Endodermal cell (in vitro differentiated cells): ENCODE measurements around the gene CLSTN1. TPM values are rescaled to one million over a fixed set of nuclear protein-coding genes. Genes with fewer than 3 reads are reported as not detected.

Source experiments
- DNase-seq: peaks from one replicate; pipeline ENCODE4 v3.0.0-alpha.2; 2017
- H3K27ac ChIP-seq: 2 replicates; pipeline ENCODE4 v1.5.1; 2013; ENCODE audit warnings: mild to moderate bottlenecking, low read depth, low read length, moderate library complexity
- H3K27me3 ChIP-seq: 2 replicates; pipeline ENCODE4 v1.6.1; 2013; ENCODE audit warnings: mild to moderate bottlenecking, low read length, moderate library complexity; ENCODE audit not compliant: insufficient read depth, control insufficient read depth, poor library complexity, severe bottlenecking
- H3K36me3 ChIP-seq: 2 replicates; pipeline ENCODE4 v1.7.0; 2013; ENCODE audit warnings: mild to moderate bottlenecking, low read length, moderate library complexity; ENCODE audit not compliant: control insufficient read depth, insufficient read depth
- H3K4me1 ChIP-seq: one replicate; pipeline ENCODE4 v1.7.0; 2013; ENCODE audit warnings: low read length; ENCODE audit not compliant: control insufficient read depth, insufficient read depth
- H3K4me3 ChIP-seq: 2 replicates; pipeline ENCODE4 v1.5.1; 2013; ENCODE audit warnings: mild to moderate bottlenecking, low read length, moderate library complexity
- H3K9ac ChIP-seq: 2 replicates; pipeline ENCODE4 v1.6.1; 2013; ENCODE audit warnings: mild to moderate bottlenecking, low read length, moderate library complexity; ENCODE audit not compliant: poor library complexity, severe bottlenecking; ENCODE audit errors: extremely low read depth
- H3K9me3 ChIP-seq: 2 replicates; pipeline ENCODE4 v1.6.1; 2013; ENCODE audit warnings: mild to moderate bottlenecking, low read length, moderate library complexity; ENCODE audit not compliant: control insufficient read depth
- H3K27ac Mint-ChIP-seq: 2 replicates; pipeline ENCODE4 v1.8.0; 2020; ENCODE audit warnings: mixed read lengths
- H3K27me3 Mint-ChIP-seq: 2 replicates; pipeline ENCODE4 v1.8.0; 2021; ENCODE audit warnings: mild to moderate bottlenecking, mixed read lengths; ENCODE audit not compliant: insufficient read depth
- H3K36me3 Mint-ChIP-seq: 2 replicates; pipeline ENCODE4 v1.8.0; 2020; ENCODE audit warnings: low read depth, mixed read lengths
- H3K4me1 Mint-ChIP-seq: 2 replicates; pipeline ENCODE4 v1.8.0; 2020; ENCODE audit warnings: mixed read lengths
- H3K4me3 Mint-ChIP-seq: 2 replicates; pipeline ENCODE4 v1.8.0; 2020; ENCODE audit warnings: mild to moderate bottlenecking, moderate library complexity, mixed read lengths
- H3K9me3 Mint-ChIP-seq: 2 replicates; pipeline ENCODE4 v1.8.0; 2020; ENCODE audit warnings: mild to moderate bottlenecking, mixed read lengths
- CTCF ChIP-seq: fragments of 200-600 bp; sonication (generic); conservative IDR thresholded peaks from 2 replicates; pipeline ENCODE4 v1.5.0; 2021; ENCODE audit warnings: antibody characterized with exemption, mild to moderate bottlenecking
- WGBS, 2 experiments: methylation state at CpG; one replicate each; pipeline versions ENCODE4 v1.1.5 to v1.1.7; 2013; ENCODE audit warnings: missing lambda C conversion rate in 2 of 2, mixed read lengths in 1 of 2; ENCODE audit not compliant: insufficient coverage in 1 of 2, insufficient read length in 1 of 2; 5-methylcytosine and 5-hydroxymethylcytosine counted together
- total RNA-seq, 2 donors: library from RNA; stranded (reverse); fragmentation: NEBNext Ultra II Directional in 1 of 2; extraction: Animal tissue kit (Norgen Biotek cat#: 25700) in 1 of 2; gene quantifications; 2 replicates in 1 of 2; 3 replicates in 1 of 2; pipeline ENCODE4 v1.2.1, GENCODE V29; 2021

Gene CLSTN1
- total RNA-seq, 2 donors from 2014 or later = 96.6 to 116 TPM

- Mint-ChIP-seq H3K36me3 (peaks cover 31% of the 10 kb centered on the region), H3K27me3 (no peaks in the 10 kb centered on the region), H3K4me3 (no peak overlapping the region), H3K4me1 (peaks cover 9% of the 10 kb centered on the region), H3K9me3 (peaks cover 10% of the 10 kb centered on the region), H3K27ac (no peak overlapping the region)
- peak; percentile 52 for TF ChIP-seq CTCF
- no peaks in the 10 kb centered on the region for H3K36me3 ChIP-seq
- WGBS, 2 experiments = 93 to 97% methylated on average over 13 to 32 of the region's 36 CpGs
- no peak overlapping the region for H3K4me3 ChIP-seq
- DNase-seq = peak; percentile 75
- H3K27ac ChIP-seq = no peak overlapping the region
- no peaks in the 10 kb centered on the region for H3K27me3 ChIP-seq
- H3K9me3 ChIP-seq = peaks cover 12% of the 10 kb centered on the region
- H3K4me1 ChIP-seq = no peaks in the 10 kb centered on the region
- no peak overlapping the region for H3K9ac ChIP-seq
Observed at GRCh38 chr1:9719978-9720722, 103.6 kb downstream of the CLSTN1 start.

- H3K27ac Mint-ChIP-seq = peak overlapping the region; percentile 92
- peaks cover 15% of the 10 kb centered on the region for H3K4me1 Mint-ChIP-seq
Observed at GRCh38 chr1:9718006-9718680, 105.6 kb downstream of the CLSTN1 start.

More at GRCh38 chr1:9718006-9718680, 105.6 kb downstream of the CLSTN1 start:
- H3K4me3 Mint-ChIP-seq = peak overlapping the region; percentile 36
- Histone ChIP-seq H3K4me3 (no peak overlapping the region), H3K27me3 (no peaks in the 10 kb centered on the region), H3K36me3 (no peaks in the 10 kb centered on the region), H3K27ac (no peak overlapping the region), H3K4me1 (no peaks in the 10 kb centered on the region), H3K9ac (no peak overlapping the region), H3K9me3 (peaks cover 6% of the 10 kb centered on the region)
- H3K36me3 Mint-ChIP-seq = peaks cover 16% of the 10 kb centered on the region
- WGBS, 2 experiments = 82 to 90% methylated on average over 4 to 10 of the region's 10 CpGs
- no peak for DNase-seq
- no peaks in the 10 kb centered on the region for H3K27me3 Mint-ChIP-seq
- TF ChIP-seq CTCF = peak; percentile 52
- H3K9me3 Mint-ChIP-seq = peaks cover 2% of the 10 kb centered on the region
